Endothelial cell (in vitro differentiated cells): ENCODE measurements around the gene RNF20. TPM values are rescaled to one million over a fixed set of nuclear protein-coding genes. Genes with fewer than 3 reads are reported as not detected.

ENCODE experiments used
- total RNA-seq: library from RNA; stranded (reverse); fragmentation: NEBNext Ultra II Directional; extraction: Animal tissue kit (Norgen Biotek cat#: 25700); gene quantifications from one replicate; pipeline ENCODE4 v1.2.1, GENCODE V29; 2021; ENCODE audit not compliant: unreplicated experiment

The RNF20 gene
- total RNA-seq, 1 donor from 2014 or later, result 46.1 TPM

Other genes starting within 250 kb of the RNF20 start
- not detected for gene BAAT, start 148.8 kb upstream of the RNF20 start, total RNA-seq
- gene MRPL50, start 135.2 kb upstream of the RNF20 start, total RNA-seq, result 11.1 TPM
- gene ZNF189, start 135.0 kb upstream of the RNF20 start, total RNA-seq, result 31.0 TPM
- 0.31 TPM for gene ALDOB, start 98.1 kb upstream of the RNF20 start, total RNA-seq
- gene PPP3R2, start 61.1 kb downstream of the RNF20 start, total RNA-seq, result 2.2 TPM
- gene GRIN3A, start 204.8 kb downstream of the RNF20 start, total RNA-seq, result 27.8 TPM